ENCODE measurements around the gene PAX5. TPM values are rescaled to one million over a fixed set of nuclear protein-coding genes. Genes with fewer than 3 reads are reported as not detected.

The PAX5 gene
- total RNA-seq, 4 donors from 2014 or later = 0.95 to 61.9 (median 3.6) TPM; not detected in 1

- DNase-seq = peak in 1 of 3 donors; percentile 30
- Histone ChIP-seq H3K4me3 (no peak overlapping the region), H3K4me1 (no peaks in the 10 kb centered on the region), H3K27me3 (no peaks in the 10 kb centered on the region), H3K36me3 (no peaks in the 10 kb centered on the region), H3K27ac (no peak overlapping the region), H3K9me3 (no peaks in the 10 kb centered on the region)
- TF ChIP-seq POLR2A (IDR thresholded peaks at IDR 0.05) = no peak
- no peak for TF ChIP-seq CTCF (IDR thresholded peaks at IDR 0.05)
Measured at GRCh38 chr9:36946653-36947052, 87.4 kb downstream of the PAX5 start.

GRCh38 chr9:36945999-36946398 lies 88.1 kb downstream of the PAX5 start:
- DNase-seq = peak in 1 of 3 donors; percentile 42
- H3K9me3 ChIP-seq = no peaks in the 10 kb centered on the region
- no peaks in the 10 kb centered on the region for H3K36me3 ChIP-seq
- H3K27ac ChIP-seq = no peak overlapping the region
- no peak for TF ChIP-seq CTCF (IDR thresholded peaks at IDR 0.05)
- TF ChIP-seq POLR2A (IDR thresholded peaks at IDR 0.05) = no peak
- no peaks in the 10 kb centered on the region for H3K4me1 ChIP-seq
- H3K4me3 ChIP-seq = no peak overlapping the region
- no peaks in the 10 kb centered on the region for H3K27me3 ChIP-seq

- H3K9me3 ChIP-seq = no peaks in the 10 kb centered on the region
- no peak overlapping the region for H3K27ac ChIP-seq
- no peaks in the 10 kb centered on the region for H3K36me3 ChIP-seq
- H3K4me1 ChIP-seq = no peaks in the 10 kb centered on the region
- H3K4me3 ChIP-seq = no peak overlapping the region
- no peak for TF ChIP-seq POLR2A (IDR thresholded peaks at IDR 0.05)
- no peak for TF ChIP-seq CTCF (IDR thresholded peaks at IDR 0.05)
- H3K27me3 ChIP-seq = no peaks in the 10 kb centered on the region
- DNase-seq = no peak
Measured at GRCh38 chr9:36942891-36943290, 91.2 kb downstream of the PAX5 start.

GRCh38 chr9:36941441-36941840 lies 92.6 kb downstream of the PAX5 start:
- Histone ChIP-seq H3K4me1 (no peaks in the 10 kb centered on the region), H3K36me3 (no peaks in the 10 kb centered on the region), H3K4me3 (no peak overlapping the region), H3K27me3 (no peaks in the 10 kb centered on the region), H3K9me3 (no peaks in the 10 kb centered on the region), H3K27ac (no peak overlapping the region)
- no peak for TF ChIP-seq POLR2A (IDR thresholded peaks at IDR 0.05)
- TF ChIP-seq CTCF (IDR thresholded peaks at IDR 0.05) = no peak
- no peak for DNase-seq

GRCh38 chr9:36940881-36941280 lies 93.2 kb downstream of the PAX5 start:
- Histone ChIP-seq H3K4me1 (no peaks in the 10 kb centered on the region), H3K27me3 (no peaks in the 10 kb centered on the region), H3K9me3 (no peaks in the 10 kb centered on the region), H3K27ac (no peak overlapping the region), H3K36me3 (no peaks in the 10 kb centered on the region), H3K4me3 (no peak overlapping the region)
- no peak for TF ChIP-seq CTCF (IDR thresholded peaks at IDR 0.05)
- TF ChIP-seq POLR2A (IDR thresholded peaks at IDR 0.05) = no peak
- DNase-seq = no peak

GRCh38 chr9:36940500-36940853 lies 93.6 kb downstream of the PAX5 start:
- TF ChIP-seq POLR2A (IDR thresholded peaks at IDR 0.05) (no peak), CTCF (IDR thresholded peaks at IDR 0.05) (no peak)
- no peak for DNase-seq
- no peak overlapping the region for H3K4me3 ChIP-seq
- H3K36me3 ChIP-seq = no peaks in the 10 kb centered on the region
- no peaks in the 10 kb centered on the region for H3K4me1 ChIP-seq
- H3K27ac ChIP-seq = no peak overlapping the region
- no peaks in the 10 kb centered on the region for H3K9me3 ChIP-seq
- H3K27me3 ChIP-seq = no peaks in the 10 kb centered on the region
